ENCODE measurements around the gene ACTR1A. TPM values are rescaled to one million over a fixed set of nuclear protein-coding genes. Genes with fewer than 3 reads are reported as not detected.

ACTR1A gene
- 76.3 TPM for polyA plus RNA-seq (2013, experiment 1 of 2)
- 81.5 TPM for polyA plus RNA-seq (2013, experiment 2 of 2)

DNA sequence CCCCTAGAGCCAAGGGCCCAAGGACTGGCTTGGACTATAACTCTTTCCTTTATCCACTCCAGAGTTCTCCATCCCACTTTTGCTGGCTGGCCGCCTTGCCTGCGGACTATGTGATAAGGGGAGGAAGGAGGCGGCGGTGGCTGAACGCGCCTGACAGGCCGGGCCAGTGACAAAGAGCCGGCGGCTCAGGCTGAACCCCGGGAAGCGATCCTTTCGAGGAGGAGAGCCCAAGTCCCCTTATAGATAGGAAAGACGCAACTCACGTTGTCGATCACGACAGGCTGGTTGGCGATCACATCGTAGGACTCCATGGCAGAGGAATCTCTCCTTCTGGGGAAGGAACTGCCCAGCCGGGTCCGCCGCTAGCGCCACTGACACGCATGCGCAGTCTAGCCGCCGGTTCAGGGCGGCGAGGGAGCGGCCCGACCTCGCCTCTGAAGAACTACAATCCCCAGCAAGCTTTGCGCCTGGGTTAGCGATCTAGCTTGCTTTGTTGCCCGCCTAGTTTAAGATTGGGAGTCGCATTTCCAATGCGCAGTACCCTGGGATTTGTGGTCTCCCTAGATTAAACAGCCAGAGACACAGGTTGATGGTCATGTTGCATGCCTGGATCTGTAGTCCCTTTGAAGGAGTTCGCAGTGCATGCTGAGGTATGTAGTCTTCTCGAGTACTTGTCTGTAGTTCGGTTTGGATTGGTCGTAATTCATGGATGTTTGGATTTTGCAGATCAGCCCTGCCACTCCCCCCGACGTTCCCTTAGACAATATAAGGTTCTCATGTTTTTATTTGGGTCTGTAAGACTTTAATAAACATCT, at the start of gene ACTR1A:
TSS of gene ACTR1A (minus strand) at position 376 of the 815 bp plus-strand sequence. CDS start at position 311, 65 bp downstream.
- WGBS = under 1% methylated on average over 40 of the region's 42 CpGs
- Histone ChIP-seq H3K9ac (ENCODE audit: low read depth, low read length) (peak within 1 kb of the TSS; percentile 78), H3K4me1 (ENCODE audit: insufficient read depth, low read length) (peaks cover 14% of the 10 kb centered on the region; the same call in 1 of the 2 replicates), H3K27me3 (ENCODE audit: insufficient read depth, low read length) (peaks cover 12% of the 10 kb centered on the region), H3K27ac (ENCODE audit: low read depth, low read length) (peak within 1 kb of the TSS; percentile 57), H3K36me3 (ENCODE audit: insufficient read depth, low read length) (no peaks in the 10 kb centered on the region), H3K4me3 (ENCODE audit: low read length) (peak within 1 kb of the TSS; percentile 82), H3K9me3 (ENCODE audit: insufficient read depth, low read depth, low read length) (no peaks in the 10 kb centered on the region)

DNA sequence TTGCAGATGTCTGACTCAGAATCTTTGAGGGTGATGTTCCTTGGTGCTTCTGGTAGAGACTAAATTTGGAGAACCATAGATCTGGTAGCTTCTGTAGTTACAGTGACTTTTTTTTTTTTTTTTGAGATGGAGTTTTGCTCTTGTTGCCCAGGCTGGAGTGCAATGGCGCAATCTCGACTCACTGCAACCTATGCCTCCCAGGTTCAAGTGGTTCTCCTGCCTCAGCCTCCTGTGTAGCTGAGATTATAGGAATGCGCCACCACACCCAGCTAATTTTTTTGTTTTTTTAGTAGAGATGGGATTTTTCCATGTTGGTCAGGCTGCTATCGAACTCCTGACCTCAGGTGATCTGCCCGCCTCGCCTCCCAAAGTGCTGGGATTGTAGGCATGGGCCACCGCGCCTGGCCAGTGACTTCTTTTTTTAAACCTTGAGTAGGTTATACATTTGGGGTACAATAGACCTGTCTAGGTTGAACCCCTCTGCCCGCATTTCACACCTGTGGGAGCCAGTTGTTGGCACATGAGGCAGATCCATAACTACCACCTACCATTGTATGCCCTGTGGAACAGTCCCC, 48.2 kb upstream of the ACTR1A start:
- 96% methylated on average over 9 of the region's 9 CpGs for WGBS
- no peaks in the 10 kb centered on the region for H3K36me3 ChIP-seq (ENCODE audit: insufficient read depth, low read length)
- no peak overlapping the region for H3K4me3 ChIP-seq (ENCODE audit: low read length)
- no peaks in the 10 kb centered on the region for H3K4me1 ChIP-seq (ENCODE audit: insufficient read depth, low read length)
- H3K27me3 ChIP-seq (ENCODE audit: insufficient read depth, low read length) = no peaks in the 10 kb centered on the region
- H3K9ac ChIP-seq (ENCODE audit: low read depth, low read length) = no peak overlapping the region
- H3K27ac ChIP-seq (ENCODE audit: low read depth, low read length) = no peak overlapping the region
- H3K9me3 ChIP-seq (ENCODE audit: insufficient read depth, low read depth, low read length) = no peaks in the 10 kb centered on the region

DNA sequence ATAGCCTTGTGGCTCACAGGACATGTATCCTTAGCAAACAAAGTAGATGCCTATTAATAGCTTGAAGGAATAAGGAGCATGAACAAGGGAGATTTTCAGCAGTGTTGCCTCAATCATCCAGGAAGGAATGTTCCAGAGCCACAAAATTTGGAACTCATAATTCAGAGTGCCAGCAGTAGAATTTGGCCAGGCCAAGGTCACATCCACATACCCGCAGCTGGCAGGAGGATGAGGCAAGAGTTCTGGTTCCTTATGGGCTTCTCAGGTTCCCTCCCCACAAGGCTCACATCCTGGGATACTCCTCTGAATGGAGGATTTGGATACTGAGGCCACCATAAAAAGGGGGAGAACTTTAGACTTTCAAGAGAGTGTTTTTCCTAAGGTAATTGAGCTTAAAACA, 47.0 kb upstream of the ACTR1A start:
- Histone ChIP-seq H3K4me3 (ENCODE audit: low read length) (no peak overlapping the region), H3K9ac (ENCODE audit: low read depth, low read length) (no peak overlapping the region), H3K4me1 (ENCODE audit: insufficient read depth, low read length) (no peaks in the 10 kb centered on the region), H3K27ac (ENCODE audit: low read depth, low read length) (no peak overlapping the region), H3K27me3 (ENCODE audit: insufficient read depth, low read length) (no peaks in the 10 kb centered on the region), H3K9me3 (ENCODE audit: insufficient read depth, low read depth, low read length) (no peaks in the 10 kb centered on the region), H3K36me3 (ENCODE audit: insufficient read depth, low read length) (no peaks in the 10 kb centered on the region)
- WGBS = 87% methylated on average over 1 of the region's 1 CpG

DNA sequence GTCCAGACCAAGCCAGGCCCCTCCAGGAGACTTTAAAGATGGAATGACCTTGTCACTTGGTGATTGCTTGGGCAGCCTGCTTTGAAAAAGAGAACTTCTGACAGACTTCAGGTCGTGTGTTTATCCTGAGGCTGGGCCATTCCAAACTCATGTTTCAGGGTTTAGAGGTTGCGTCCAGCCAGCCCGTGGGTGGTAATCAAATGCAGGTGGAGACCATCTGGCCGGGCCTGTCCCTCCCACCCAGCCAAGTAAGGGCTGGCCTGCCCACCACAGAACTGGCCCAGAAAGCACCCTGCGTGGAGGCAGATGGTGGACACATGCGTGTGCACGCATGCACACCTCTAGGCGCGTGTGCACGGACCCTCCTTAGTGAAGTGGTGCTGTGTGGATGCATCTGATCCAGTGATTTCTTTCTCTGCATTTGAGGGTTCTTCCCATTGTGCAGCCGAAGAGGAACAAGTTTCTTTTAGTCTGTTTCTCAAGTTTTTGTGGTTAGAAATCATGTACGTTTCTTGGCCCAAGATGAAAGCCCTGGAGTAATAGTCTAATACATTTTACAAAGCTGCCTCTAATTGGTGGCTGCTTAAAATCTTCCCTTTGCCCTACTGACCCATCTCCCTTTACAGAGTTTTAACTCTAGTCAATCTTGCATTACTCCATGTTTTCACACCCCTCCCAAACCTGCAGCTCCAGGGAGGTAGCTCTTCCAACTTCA, 44.3 kb upstream of the ACTR1A start:
- Histone ChIP-seq H3K36me3 (ENCODE audit: insufficient read depth, low read length) (no peaks in the 10 kb centered on the region), H3K4me1 (ENCODE audit: insufficient read depth, low read length) (no peaks in the 10 kb centered on the region), H3K9me3 (ENCODE audit: insufficient read depth, low read depth, low read length) (no peaks in the 10 kb centered on the region), H3K4me3 (ENCODE audit: low read length) (no peak overlapping the region), H3K9ac (ENCODE audit: low read depth, low read length) (no peak overlapping the region), H3K27me3 (ENCODE audit: insufficient read depth, low read length) (no peaks in the 10 kb centered on the region), H3K27ac (ENCODE audit: low read depth, low read length) (no peak overlapping the region)
- WGBS = 85% methylated on average over 12 of the region's 12 CpGs

DNA sequence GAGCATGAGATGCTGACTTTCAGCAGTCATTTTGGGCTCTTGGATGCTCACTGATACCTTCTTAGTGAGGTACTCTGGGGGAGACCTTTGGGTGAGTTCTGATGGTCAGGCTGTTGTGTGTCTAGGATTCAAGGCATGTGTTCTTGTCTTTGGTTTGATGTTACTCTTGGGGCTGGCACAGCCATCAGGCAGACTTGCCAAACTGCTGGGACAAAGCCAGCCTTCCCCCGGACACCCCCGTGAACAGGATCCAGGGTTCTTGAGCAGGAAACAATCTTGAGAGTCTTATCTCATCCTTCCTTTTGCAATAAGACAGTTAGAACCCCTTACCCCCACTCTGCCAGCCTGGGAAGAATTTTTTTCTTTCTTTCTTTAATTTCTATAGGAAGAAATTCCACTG, 43.5 kb upstream of the ACTR1A start:
- no peak overlapping the region for H3K9ac ChIP-seq (ENCODE audit: low read depth, low read length)
- H3K4me3 ChIP-seq (ENCODE audit: low read length) = no peak overlapping the region
- H3K9me3 ChIP-seq (ENCODE audit: insufficient read depth, low read depth, low read length) = no peaks in the 10 kb centered on the region
- 99% methylated on average over 2 of the region's 2 CpGs for WGBS
- H3K27me3 ChIP-seq (ENCODE audit: insufficient read depth, low read length) = no peaks in the 10 kb centered on the region
- no peaks in the 10 kb centered on the region for H3K36me3 ChIP-seq (ENCODE audit: insufficient read depth, low read length)
- no peaks in the 10 kb centered on the region for H3K4me1 ChIP-seq (ENCODE audit: insufficient read depth, low read length)
- no peak overlapping the region for H3K27ac ChIP-seq (ENCODE audit: low read depth, low read length)

DNA sequence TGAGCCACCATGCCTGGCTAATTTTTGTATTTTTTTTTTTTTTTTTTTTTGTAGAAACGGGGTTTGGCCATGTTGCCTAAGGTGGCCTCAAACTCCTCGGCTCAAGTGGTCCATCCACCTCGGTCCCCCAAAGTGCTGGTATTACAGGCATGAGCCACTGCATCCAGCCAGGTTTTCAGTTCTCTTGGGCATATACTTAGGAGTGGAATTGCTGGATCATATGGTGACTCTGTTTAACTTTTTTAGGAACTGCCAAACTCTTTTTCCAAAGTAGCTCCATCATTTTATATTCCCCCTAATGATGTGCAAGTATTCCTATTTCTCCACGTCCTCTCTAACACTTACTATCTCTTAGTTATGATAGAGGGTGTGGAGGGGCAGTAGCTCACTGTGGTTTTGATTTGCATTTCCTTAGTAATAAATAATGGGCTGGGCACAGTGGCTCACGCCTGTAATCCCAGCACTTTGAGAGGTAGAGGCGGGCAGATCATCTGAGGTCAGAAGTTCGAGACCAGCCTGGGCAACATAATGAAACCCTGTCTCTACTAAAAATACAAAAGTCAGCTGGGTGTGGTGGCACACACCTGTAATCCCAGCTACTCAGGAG, 42.9 kb upstream of the ACTR1A start:
- H3K27ac ChIP-seq (ENCODE audit: low read depth, low read length) = no peak overlapping the region
- H3K36me3 ChIP-seq (ENCODE audit: insufficient read depth, low read length) = no peaks in the 10 kb centered on the region
- no peak overlapping the region for H3K9ac ChIP-seq (ENCODE audit: low read depth, low read length)
- 91% methylated on average over 6 of the region's 7 CpGs for WGBS
- H3K4me3 ChIP-seq (ENCODE audit: low read length) = no peak overlapping the region
- no peaks in the 10 kb centered on the region for H3K27me3 ChIP-seq (ENCODE audit: insufficient read depth, low read length)
- no peaks in the 10 kb centered on the region for H3K9me3 ChIP-seq (ENCODE audit: insufficient read depth, low read depth, low read length)
- H3K4me1 ChIP-seq (ENCODE audit: insufficient read depth, low read length) = no peaks in the 10 kb centered on the region

DNA sequence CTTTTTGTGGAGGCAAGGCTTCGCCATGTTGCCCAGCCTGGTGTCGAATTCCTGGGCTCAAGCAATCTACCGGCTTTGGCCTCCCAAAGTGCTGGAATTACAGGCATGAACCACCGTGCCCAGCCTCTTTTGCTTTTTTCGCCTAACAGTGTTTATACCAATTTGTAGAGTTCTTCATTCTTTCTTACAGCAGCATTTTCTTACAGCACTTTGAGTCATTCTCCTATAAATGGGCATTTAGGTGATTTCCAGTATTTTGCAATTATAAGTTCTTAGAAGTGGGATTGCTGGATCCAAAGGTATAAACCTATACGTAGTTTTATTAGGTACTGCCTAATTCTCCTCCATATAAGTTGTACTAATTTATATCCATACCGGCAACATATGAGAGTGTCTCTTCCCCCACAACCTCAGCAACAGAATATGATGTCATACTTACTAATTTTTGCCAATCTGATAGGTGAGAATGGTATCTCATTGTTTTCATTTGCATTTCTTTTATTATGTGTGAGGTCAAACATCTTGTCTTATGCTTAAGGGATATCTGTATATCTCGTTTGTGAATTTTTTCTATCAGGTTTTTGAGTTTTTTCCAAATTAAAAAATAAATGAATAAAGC, 40.4 kb upstream of the ACTR1A start:
- H3K4me1 ChIP-seq (ENCODE audit: insufficient read depth, low read length) = no peaks in the 10 kb centered on the region
- no peak overlapping the region for H3K27ac ChIP-seq (ENCODE audit: low read depth, low read length)
- 94% methylated on average over 8 of the region's 8 CpGs for WGBS
- no peaks in the 10 kb centered on the region for H3K27me3 ChIP-seq (ENCODE audit: insufficient read depth, low read length)
- no peaks in the 10 kb centered on the region for H3K9me3 ChIP-seq (ENCODE audit: insufficient read depth, low read depth, low read length)
- H3K36me3 ChIP-seq (ENCODE audit: insufficient read depth, low read length) = no peaks in the 10 kb centered on the region
- no peak overlapping the region for H3K4me3 ChIP-seq (ENCODE audit: low read length)
- H3K9ac ChIP-seq (ENCODE audit: low read depth, low read length) = no peak overlapping the region

DNA sequence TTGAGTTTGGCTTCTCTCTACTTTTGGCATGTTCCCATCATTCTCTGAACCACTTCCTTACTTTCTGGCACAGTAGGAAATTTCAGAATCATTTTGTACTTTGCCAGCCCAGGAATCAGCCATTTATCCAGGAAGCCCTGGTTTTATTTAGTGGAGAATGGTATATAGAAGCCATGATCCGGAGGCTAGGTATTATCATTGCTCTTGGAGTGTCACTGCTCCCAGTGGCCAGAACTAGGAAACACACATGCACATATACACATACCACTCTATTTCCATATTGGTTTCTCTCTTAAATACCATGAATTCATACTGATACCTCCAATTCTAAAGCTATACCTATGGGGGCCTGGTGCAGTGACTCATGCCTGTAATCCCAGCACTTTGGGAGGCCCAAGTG, 37.5 kb upstream of the ACTR1A start:
- no peak overlapping the region for H3K9ac ChIP-seq (ENCODE audit: low read depth, low read length)
- H3K9me3 ChIP-seq (ENCODE audit: insufficient read depth, low read depth, low read length) = no peaks in the 10 kb centered on the region
- no peaks in the 10 kb centered on the region for H3K27me3 ChIP-seq (ENCODE audit: insufficient read depth, low read length)
- no peak overlapping the region for H3K27ac ChIP-seq (ENCODE audit: low read depth, low read length)
- H3K36me3 ChIP-seq (ENCODE audit: insufficient read depth, low read length) = no peaks in the 10 kb centered on the region
- no peaks in the 10 kb centered on the region for H3K4me1 ChIP-seq (ENCODE audit: insufficient read depth, low read length)
- WGBS = 83% methylated on average over 1 of the region's 1 CpG
- H3K4me3 ChIP-seq (ENCODE audit: low read length) = no peak overlapping the region

DNA sequence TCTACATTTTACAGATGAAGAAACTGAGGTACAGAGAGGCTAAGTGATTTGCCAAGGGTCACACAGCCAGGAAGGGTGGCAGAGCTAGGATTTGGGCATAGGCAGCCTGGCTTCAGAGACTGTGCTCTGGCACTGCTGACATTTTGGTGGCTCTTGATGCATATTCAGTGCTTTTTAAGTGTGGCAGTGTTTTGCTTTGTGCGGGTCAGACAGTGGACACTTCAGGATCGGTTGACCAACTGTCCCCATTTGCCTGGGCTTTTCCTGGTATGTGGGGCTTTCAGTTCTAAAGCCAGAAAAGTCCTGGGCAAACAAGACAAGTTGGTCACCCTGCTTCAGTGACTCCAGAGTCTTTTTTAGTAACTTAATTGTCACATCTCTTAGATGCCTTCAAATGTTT, 36.3 kb upstream of the ACTR1A start:
- Histone ChIP-seq H3K27ac (ENCODE audit: low read depth, low read length) (no peak overlapping the region), H3K4me3 (ENCODE audit: low read length) (no peak overlapping the region), H3K9me3 (ENCODE audit: insufficient read depth, low read depth, low read length) (no peaks in the 10 kb centered on the region), H3K4me1 (ENCODE audit: insufficient read depth, low read length) (no peaks in the 10 kb centered on the region), H3K9ac (ENCODE audit: low read depth, low read length) (no peak overlapping the region), H3K36me3 (ENCODE audit: insufficient read depth, low read length) (no peaks in the 10 kb centered on the region), H3K27me3 (ENCODE audit: insufficient read depth, low read length) (no peaks in the 10 kb centered on the region)
- 88% methylated on average over 2 of the region's 2 CpGs for WGBS

DNA sequence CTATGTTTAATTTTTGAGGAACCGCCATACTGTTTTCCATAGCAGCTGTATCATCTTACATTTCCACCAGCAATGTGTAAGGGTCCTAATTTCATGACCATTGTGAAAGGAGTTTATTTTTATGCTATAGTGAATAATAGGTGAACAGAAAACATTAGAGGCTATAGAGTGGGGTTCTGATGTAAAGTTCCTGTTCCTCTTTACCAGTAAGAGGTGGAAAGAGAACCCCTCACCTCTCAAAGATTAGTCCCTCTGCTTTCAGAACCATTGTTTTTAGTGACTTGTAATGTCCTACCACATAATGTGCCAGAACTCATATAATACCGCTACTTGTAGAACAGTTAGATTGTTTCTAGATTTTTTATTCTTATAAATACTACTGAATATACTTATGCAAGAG, 35.4 kb upstream of the ACTR1A start:
- no peaks in the 10 kb centered on the region for H3K36me3 ChIP-seq (ENCODE audit: insufficient read depth, low read length)
- no CpG with 5 or more reads among the region's 2 CpGs for WGBS
- no peaks in the 10 kb centered on the region for H3K9me3 ChIP-seq (ENCODE audit: insufficient read depth, low read depth, low read length)
- no peak overlapping the region for H3K9ac ChIP-seq (ENCODE audit: low read depth, low read length)
- no peaks in the 10 kb centered on the region for H3K27me3 ChIP-seq (ENCODE audit: insufficient read depth, low read length)
- no peak overlapping the region for H3K27ac ChIP-seq (ENCODE audit: low read depth, low read length)
- no peak overlapping the region for H3K4me3 ChIP-seq (ENCODE audit: low read length)
- no peaks in the 10 kb centered on the region for H3K4me1 ChIP-seq (ENCODE audit: insufficient read depth, low read length)

DNA sequence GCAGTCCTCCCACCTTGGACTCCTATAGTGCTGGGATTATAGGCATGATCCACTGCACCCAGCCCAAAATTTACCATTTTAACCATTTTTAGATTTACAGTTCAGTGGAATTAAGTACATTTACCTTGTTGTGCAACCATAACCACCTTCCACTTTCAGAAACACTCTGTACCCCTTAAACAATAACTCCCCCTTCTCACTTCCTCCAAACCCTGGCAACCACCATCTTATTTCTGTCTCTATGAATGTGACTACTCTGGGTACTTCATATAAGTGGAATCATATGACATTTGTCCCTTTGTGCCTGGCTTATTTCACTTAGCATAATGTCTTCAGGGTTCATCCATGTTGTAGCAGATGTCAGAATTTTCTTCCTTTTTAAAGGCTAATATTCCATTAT, 34.9 kb upstream of the ACTR1A start:
- H3K36me3 ChIP-seq (ENCODE audit: insufficient read depth, low read length) = no peaks in the 10 kb centered on the region
- no peak overlapping the region for H3K27ac ChIP-seq (ENCODE audit: low read depth, low read length)
- no peaks in the 10 kb centered on the region for H3K9me3 ChIP-seq (ENCODE audit: insufficient read depth, low read depth, low read length)

More for the DNA sequence above, 34.9 kb upstream of the ACTR1A start:
- H3K27me3 ChIP-seq (ENCODE audit: insufficient read depth, low read length) = no peaks in the 10 kb centered on the region
- no peak overlapping the region for H3K4me3 ChIP-seq (ENCODE audit: low read length)
- no peak overlapping the region for H3K9ac ChIP-seq (ENCODE audit: low read depth, low read length)
- no peaks in the 10 kb centered on the region for H3K4me1 ChIP-seq (ENCODE audit: insufficient read depth, low read length)
